H1 (cell line): ENCODE measurements around the gene FAM219A. TPM values are rescaled to one million over a fixed set of nuclear protein-coding genes. Genes with fewer than 3 reads are reported as not detected.
A peak's percentile ranks its signal among the peaks of the same experiment; 100 is the strongest.

ENCODE experiments used
- CTCF ChIA-PET: fragments of 300-600 bp; sonication (Branson Sonifier 250); formaldehyde crosslinking; loops from one replicate; lab custom pipeline; 2021; ENCODE audit not compliant: partially characterized antibody; lab: Charles Lee
- POLR2A ChIA-PET: fragments of 300-600 bp; sonication (Branson Sonifier 250); formaldehyde crosslinking; loops from one replicate; lab custom pipeline; 2021; ENCODE audit warnings: inconsistent platforms; ENCODE audit not compliant: partially characterized antibody; lab: Charles Lee
- DNase-seq, 2 experiments: peaks; one replicate each; pipeline versions ENCODE4 v3.0.0 to v3.0.0-alpha.2; 2010 to 2022; ENCODE audit warnings: low spot score in 2 of 2, low read depth in 1 of 2, mixed read lengths in 1 of 2
- FAIRE-seq: peaks from 2 replicates; lab custom pipeline; 2011; peaks lifted over from hg19 to GRCh38; lab: Jason Lieb, UNC
- H2AFZ ChIP-seq: 2 replicates; pipeline ENCODE4 v1.8.1; 2012; ENCODE audit warnings: low read length, inconsistent platforms
- H2AK5ac ChIP-seq: 2 replicates; pipeline ENCODE4 v1.6.1; 2013; ENCODE audit warnings: low read depth, low read length
- H2BK120ac ChIP-seq: replicated peaks from 2 replicates; pipeline ENCODE3; 2013; ENCODE audit warnings: low read depth, low read length, inconsistent platforms
- H2BK12ac ChIP-seq: 2 replicates; pipeline ENCODE4 v1.6.1; 2013; ENCODE audit warnings: low read depth, low read length
- H2BK15ac ChIP-seq: 2 replicates; pipeline ENCODE4 v1.6.1; 2013; ENCODE audit warnings: low read length
- H2BK20ac ChIP-seq: 2 replicates; pipeline ENCODE4 v1.6.1; 2013; ENCODE audit warnings: low read length
- H2BK5ac ChIP-seq: 2 replicates; pipeline ENCODE4 v1.6.1; 2013; ENCODE audit warnings: low read depth, low read length
- H3K14ac ChIP-seq: 2 replicates; pipeline ENCODE4 v1.6.1; 2013; ENCODE audit warnings: inconsistent platforms; ENCODE audit not compliant: insufficient read length
- H3K18ac ChIP-seq: 2 replicates; pipeline ENCODE4 v1.6.1; 2013; ENCODE audit warnings: low read length; ENCODE audit errors: extremely low read depth
- H3K23ac ChIP-seq: 2 replicates; pipeline ENCODE4 v1.6.1; 2013; ENCODE audit warnings: inconsistent platforms; ENCODE audit not compliant: insufficient read length
- H3K23me2 ChIP-seq: 2 replicates; pipeline ENCODE4 v1.6.1; 2013; ENCODE audit warnings: low read depth, low read length
- H3K27ac ChIP-seq: 2 replicates; pipeline ENCODE4 v1.6.1; 2011; ENCODE audit warnings: low read depth, low read length, inconsistent platforms
- H3K27me3 ChIP-seq, 4 experiments: replicated peaks in 1 of 4; 1 replicate in 1 of 4; 2 replicates in 3 of 4; pipeline versions ENCODE4 v1.6.1 to v1.8.1; 2011 to 2013; ENCODE audit warnings: low read length in 3 of 4, mild to moderate bottlenecking in 3 of 4, inconsistent platforms in 2 of 4, mixed read lengths in 2 of 4, moderate library complexity in 1 of 4; ENCODE audit not compliant: control insufficient read depth in 3 of 4, insufficient read depth in 3 of 4; ENCODE audit errors: extremely low read depth in 1 of 4
- H3K36me3 ChIP-seq, 4 experiments: 2 replicates each; pipeline versions ENCODE4 v1.6.1 to v1.8.1; 2011 to 2013; ENCODE audit warnings: mild to moderate bottlenecking in 4 of 4, low read length in 3 of 4, moderate library complexity in 2 of 4, control low read depth in 1 of 4, inconsistent platforms in 1 of 4; ENCODE audit not compliant: insufficient read depth in 4 of 4, control insufficient read depth in 2 of 4
- H3K4ac ChIP-seq: replicated peaks from 2 replicates; pipeline ENCODE3; 2013; ENCODE audit warnings: low read length, low read depth, mixed read lengths, inconsistent platforms; ENCODE audit not compliant: insufficient read length
- H3K4me1 ChIP-seq, 4 experiments: replicated peaks in 1 of 4; 1 replicate in 1 of 4; 2 replicates in 3 of 4; pipeline versions ENCODE4 v1.6.1 to v1.8.1; 2011 to 2013; ENCODE audit warnings: low read length in 3 of 4, inconsistent platforms in 2 of 4, mixed read lengths in 1 of 4; ENCODE audit not compliant: insufficient read depth in 4 of 4, control insufficient read depth in 3 of 4
- H3K4me2 ChIP-seq, 2 experiments: 2 replicates each; pipeline versions ENCODE4 v1.6.1 to v1.8.1; 2011 to 2013; ENCODE audit warnings: low read depth in 2 of 2, low read length in 2 of 2, control low read depth in 1 of 2, inconsistent platforms in 1 of 2, mild to moderate bottlenecking in 1 of 2; ENCODE audit not compliant: insufficient read depth in 1 of 2
- H3K4me3 ChIP-seq, 4 experiments: fragments of 200-600, 300-600 bp in 1 of 4; sonication (generic), shearing (Covaris generic), sonication (Bioruptor Twin) in 1 of 4; 2 replicates each; pipeline versions ENCODE4 v1.5.1 to v1.8.1; 2011 to 2016; ENCODE audit warnings: low read length in 4 of 4, low read depth in 3 of 4, control low read depth in 2 of 4, inconsistent platforms in 2 of 4, mild to moderate bottlenecking in 2 of 4, mixed read lengths in 1 of 4, moderate library complexity in 1 of 4; ENCODE audit not compliant: insufficient read depth in 2 of 4; ENCODE audit errors: extremely low read depth in 1 of 4
- H3K56ac ChIP-seq: replicated peaks from 2 replicates; pipeline ENCODE3; 2013; ENCODE audit warnings: low read depth, mild to moderate bottlenecking, mixed read lengths, low read length, inconsistent platforms; ENCODE audit not compliant: insufficient read length
- H3K79me1 ChIP-seq: 2 replicates; pipeline ENCODE4 v1.6.1; 2013; ENCODE audit warnings: low read depth, low read length, control low read depth
- H3K79me2 ChIP-seq, 2 experiments: 2 replicates each; pipeline versions ENCODE4 v1.6.1 to v1.8.1; 2012 to 2013; ENCODE audit warnings: low read length in 2 of 2, mild to moderate bottlenecking in 2 of 2, inconsistent platforms in 1 of 2; ENCODE audit not compliant: insufficient read depth in 2 of 2, control insufficient read depth in 1 of 2
- H3K9ac ChIP-seq, 4 experiments: replicated peaks in 1 of 4; 1 replicate in 1 of 4; 2 replicates in 3 of 4; pipeline versions ENCODE4 v1.6.1 to v1.8.1; 2011 to 2013; ENCODE audit warnings: low read depth in 3 of 4, low read length in 3 of 4, control low read depth in 2 of 4, mild to moderate bottlenecking in 2 of 4, moderate library complexity in 2 of 4, inconsistent platforms in 1 of 4; ENCODE audit errors: extremely low read depth in 1 of 4
- H3K9me3 ChIP-seq, 2 experiments: 2 replicates each; pipeline versions ENCODE4 v1.6.1 to v1.8.1; 2012 to 2013; ENCODE audit warnings: mild to moderate bottlenecking in 2 of 2, moderate library complexity in 2 of 2, control low read depth in 1 of 2, inconsistent platforms in 1 of 2, low read depth in 1 of 2, low read length in 1 of 2, mixed read lengths in 1 of 2; ENCODE audit not compliant: insufficient read depth in 2 of 2
- H4K20me1 ChIP-seq, 2 experiments: replicated peaks in 1 of 2; 2 replicates each; pipeline versions ENCODE3 to v1.8.1; 2011 to 2013; ENCODE audit warnings: inconsistent platforms in 2 of 2, low read length in 2 of 2, mild to moderate bottlenecking in 1 of 2; ENCODE audit not compliant: insufficient read depth in 2 of 2, control insufficient read depth in 1 of 2
- H4K5ac ChIP-seq: 2 replicates; pipeline ENCODE4 v1.6.1; 2013; ENCODE audit warnings: low read length, low read depth, mixed read lengths, inconsistent platforms; ENCODE audit not compliant: insufficient read length
- H4K8ac ChIP-seq: 2 replicates; pipeline ENCODE4 v1.8.0; 2013; ENCODE audit warnings: mild to moderate bottlenecking, moderate library complexity, low read length, inconsistent platforms; ENCODE audit not compliant: insufficient read depth; ENCODE audit errors: extremely low read depth
- H4K91ac ChIP-seq: replicated peaks from 2 replicates; pipeline ENCODE3; 2013; ENCODE audit warnings: low read length, mixed read lengths, inconsistent platforms; ENCODE audit not compliant: insufficient read length
- NRF1 ChIP-seq: IDR thresholded peaks from 2 replicates; pipeline ENCODE4 v1.6.1; 2011; ENCODE audit warnings: mild to moderate bottlenecking, low read depth, low read length, improper control_type of control experiment
- PHF8 ChIP-seq: fragments of 200-600 bp; sonication (generic); conservative IDR thresholded peaks from 2 replicates; pipeline ENCODE4 v1.7.1; 2012; ENCODE audit warnings: low read depth, mild to moderate bottlenecking, inconsistent platforms, low read length, moderate library complexity
- POLR2A ChIP-seq, 2 experiments: IDR thresholded peaks; 1 replicate in 1 of 2; 2 replicates in 1 of 2; pipeline ENCODE4 v1.6.1; 2011; ENCODE audit warnings: low read depth in 2 of 2, low read length in 2 of 2, mild to moderate bottlenecking in 2 of 2; ENCODE audit errors: control extremely low read depth in 1 of 2
- POLR2AphosphoS5 ChIP-seq: IDR thresholded peaks from 2 replicates; pipeline ENCODE4 v1.6.1; 2011; ENCODE audit warnings: low read depth, low read length
- SIRT6 ChIP-seq: IDR thresholded peaks from one replicate; pipeline ENCODE4 v1.7.1; 2012; ENCODE audit warnings: low read length, inconsistent platforms
- SP4 ChIP-seq: IDR thresholded peaks from 2 replicates; pipeline ENCODE4 v1.6.1; 2012; ENCODE audit warnings: low read length, inconsistent platforms
- ZNF274 ChIP-seq: IDR thresholded peaks from 2 replicates; pipeline ENCODE4 v1.7.0; 2012; ENCODE audit warnings: low read length, borderline replicate concordance; ENCODE audit errors: extremely low read depth
- WGBS, 2 experiments: shearing (Covaris generic) in 1 of 2; methylation state at CpG; one replicate each; pipeline versions ENCODE4 v1.1.6 to v1.1.7; 2013 to 2015; ENCODE audit warnings: low lambda C conversion rate in 2 of 2, mixed read lengths in 2 of 2, inconsistent platforms in 1 of 2, low coverage in 1 of 2, missing lambda C conversion rate in 1 of 2; ENCODE audit not compliant: insufficient replicate concordance in 2 of 2, insufficient coverage in 1 of 2, insufficient read length in 1 of 2; ENCODE audit errors: extremely low coverage in 1 of 2, missing lambda C conversion rate in 1 of 2; 5-methylcytosine and 5-hydroxymethylcytosine counted together
- polyA plus RNA-seq, 7 experiments: library from polyadenylated mRNA; depleted of rRNA in 3 of 7; stranded (reverse) in 5 of 7; unstranded in 2 of 7; fragments of >200 nt in 5 of 7; fragments of 200-250 nt in 2 of 7; gene quantifications; 1 replicate in 5 of 7; 2 replicates in 1 of 7; 4 replicates in 1 of 7; pipeline versions ENCODE4 v1.2.1 to v1.2.3, GENCODE V29; 2011 to 2013; ENCODE audit warnings: missing spikeins in 2 of 7, mixed read lengths in 2 of 7
- total RNA-seq: library from RNA; stranded (reverse); fragmentation: NEBNext Ultra II Directional; extraction: Animal tissue kit (Norgen Biotek cat#: 25700); gene quantifications from 2 replicates; pipeline ENCODE4 v1.2.1, GENCODE V29; 2021

FAM219A gene
- total and polyA plus RNA-seq, 2 of the 8 experiments (the other 6 are each of a cell fraction or from before 2014, with no cell fraction given): 7.7 to 10.4 TPM

- Histone ChIP-seq H3K18ac (no peak overlapping the region), H3K36me3 (no peaks in the 10 kb centered on the region), H3K9ac (no peak overlapping the region), H3K79me2 (no peaks in the 10 kb centered on the region), H3K27ac (no peak overlapping the region), H4K20me1 (peaks cover 1 to 2% of the 10 kb centered on the region in 2 experiments), H4K5ac (no peak overlapping the region), H4K91ac (no peak overlapping the region), H2BK15ac (no peak overlapping the region), H2BK20ac (no peak overlapping the region), H3K23ac (no peak overlapping the region), H2BK5ac (no peak overlapping the region), H3K14ac (no peak overlapping the region), H2BK12ac (no peak overlapping the region), H4K8ac (no peak overlapping the region)
- CTCF ChIA-PET: interaction anchor here (0.8 to 13.0 kb wide), 8 partner anchors 8 to 118 kb away, joined by 3 to 73 read pairs (median 6); no protein-coding TSS in a partner anchor
- DNase-seq: no peak
- TF ChIP-seq SIRT6: no peak
- TF ChIP-seq POLR2AphosphoS5: no peak
- TF ChIP-seq SP4: no peak
- no peak for TF ChIP-seq ZNF274
- TF ChIP-seq PHF8: no peak
- no peak for TF ChIP-seq POLR2A (IDR thresholded peaks at IDR 0.05; ENCODE audit: control extremely low read depth in 1 of 2, low read depth in 2 of 2, low read length in 2 of 2)
- TF ChIP-seq NRF1: no peak
- TF ChIP-seq, all 59 proteins: peak for 0
- H3K4me3 ChIP-seq: no peak overlapping the region
- H3K4me2 ChIP-seq: no peak overlapping the region; a peak in 1 of 4 replicates
- POLR2A ChIA-PET: no interaction called here
- H3K4ac ChIP-seq: peak overlapping the region; percentile 2
- FAIRE-seq: no peak
- no peaks in the 10 kb centered on the region for H3K9me3 ChIP-seq
- peaks cover 0 to 4% (median 3%) of the 10 kb centered on the region in 4 experiments; a peak in 3 of 7 replicates for H3K4me1 ChIP-seq
- no peaks in the 10 kb centered on the region; a peak in 2 of 7 replicates for H3K27me3 ChIP-seq
- H2BK120ac ChIP-seq: no peak overlapping the region
- no peaks in the 10 kb centered on the region for H3K23me2 ChIP-seq
- H3K56ac ChIP-seq: no peak overlapping the region
- H2AK5ac ChIP-seq: no peak overlapping the region
- 75% methylated on average over 3 of the region's 3 CpGs; no CpG with 5 or more reads in 1 of the 2 experiments for WGBS, 2 experiments
- no peak overlapping the region for H2AFZ ChIP-seq
- H3K79me1 ChIP-seq: no peaks in the 10 kb centered on the region; the same call in 1 of the 2 replicates
Measured at GRCh38 chr9:34451545-34451944, 6.8 kb downstream of the FAM219A start.
